Sigmoid colon (tissue), 4 donors: ENCODE measurements around the gene SUOX.
A peak's percentile ranks its signal among the peaks of the same experiment; 100 is the strongest.

Source experiments
- EP300 ChIP-seq, 4 donors: sonication (generic); formaldehyde crosslinking; IDR thresholded peaks; one replicate each; pipeline ENCODE4 v1.6.1; 2017; ENCODE audit warnings: antibody characterized with exemption in 4 of 4
- POLR2A ChIP-seq, 2 donors: fragments of 450-650 bp; IDR thresholded peaks; one replicate each; pipeline ENCODE4 v1.6.1; 2016; ENCODE audit warnings: antibody characterized with exemption in 2 of 2, mild to moderate bottlenecking in 2 of 2, moderate library complexity in 2 of 2
- POLR2AphosphoS5 ChIP-seq, 4 donors: sonication (generic); formaldehyde crosslinking; IDR thresholded peaks; one replicate each; pipeline ENCODE4 v1.6.1; 2017; ENCODE audit warnings: antibody characterized with exemption in 4 of 4
- TF ChIP-seq, protein P1 (sequence below), 4 experiments: fragments of 450-650 bp in 3 of 4; fragments of 200-600 bp in 1 of 4; IDR thresholded peaks; one replicate each; pipeline ENCODE4 v1.5.1; 2016 to 2019; ENCODE audit warnings: antibody characterized with exemption in 4 of 4, mild to moderate bottlenecking in 3 of 4, moderate library complexity in 2 of 4

GRCh38 chr12:56040963-56041551 lies 44.0 kb downstream of the SUOX start:
- no peak for TF ChIP-seq POLR2A (IDR thresholded peaks at IDR 0.05)
- TF ChIP-seq, protein P1, sequence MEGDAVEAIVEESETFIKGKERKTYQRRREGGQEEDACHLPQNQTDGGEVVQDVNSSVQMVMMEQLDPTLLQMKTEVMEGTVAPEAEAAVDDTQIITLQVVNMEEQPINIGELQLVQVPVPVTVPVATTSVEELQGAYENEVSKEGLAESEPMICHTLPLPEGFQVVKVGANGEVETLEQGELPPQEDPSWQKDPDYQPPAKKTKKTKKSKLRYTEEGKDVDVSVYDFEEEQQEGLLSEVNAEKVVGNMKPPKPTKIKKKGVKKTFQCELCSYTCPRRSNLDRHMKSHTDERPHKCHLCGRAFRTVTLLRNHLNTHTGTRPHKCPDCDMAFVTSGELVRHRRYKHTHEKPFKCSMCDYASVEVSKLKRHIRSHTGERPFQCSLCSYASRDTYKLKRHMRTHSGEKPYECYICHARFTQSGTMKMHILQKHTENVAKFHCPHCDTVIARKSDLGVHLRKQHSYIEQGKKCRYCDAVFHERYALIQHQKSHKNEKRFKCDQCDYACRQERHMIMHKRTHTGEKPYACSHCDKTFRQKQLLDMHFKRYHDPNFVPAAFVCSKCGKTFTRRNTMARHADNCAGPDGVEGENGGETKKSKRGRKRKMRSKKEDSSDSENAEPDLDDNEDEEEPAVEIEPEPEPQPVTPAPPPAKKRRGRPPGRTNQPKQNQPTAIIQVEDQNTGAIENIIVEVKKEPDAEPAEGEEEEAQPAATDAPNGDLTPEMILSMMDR (IDR thresholded peaks at IDR 0.05) = peak in 1 of 4 experiments; percentile 34
- TF ChIP-seq POLR2AphosphoS5 (IDR thresholded peaks at IDR 0.05) = no peak
- TF ChIP-seq EP300 (IDR thresholded peaks at IDR 0.05) = no peak
